Left ventricle myocardium inferior (tissue), 1 donor: Measurements from ENCODE around the gene LRP8. TPM values are rescaled to one million over a fixed set of nuclear protein-coding genes. Genes with fewer than 3 reads are reported as not detected.

Experiments
- DNase-seq: peaks from one replicate; pipeline ENCODE4 v3.0.0-alpha.2; 2020
- H3K27ac ChIP-seq: fragments of 200-600 bp; replicated peaks from 2 replicates; pipeline ENCODE4 v1.8.0; 2021
- H3K27me3 ChIP-seq: fragments of 200-600 bp; 2 replicates; pipeline ENCODE4 v1.8.0; 2021; ENCODE audit warnings: low read depth
- H3K36me3 ChIP-seq: fragments of 200-600 bp; 2 replicates; pipeline ENCODE4 v1.8.0; 2021
- H3K4me1 ChIP-seq: fragments of 200-600 bp; 2 replicates; pipeline ENCODE4 v1.8.0; 2021
- H3K4me3 ChIP-seq: fragments of 200-600 bp; 2 replicates; pipeline ENCODE4 v1.8.0; 2021; ENCODE audit warnings: mild to moderate bottlenecking, moderate library complexity
- H3K9me3 ChIP-seq: fragments of 200-600 bp; replicated peaks from 2 replicates; pipeline ENCODE4 v1.8.0; 2021
- intact Hi-C: fragments of 100-400 bp; cut with micrococcal nuclease; formaldehyde crosslinking; loops from one replicate; pipeline ENCODE4 v1.11.0; 2022
- total RNA-seq: library from RNA; stranded (reverse); fragmentation: NEBNext Ultra II Directional; extraction: Animal tissue kit (Norgen Biotek cat#: 25700); gene quantifications from one replicate; pipeline ENCODE4 v1.2.1, GENCODE V29; 2021
- TF ChIP-seq, protein P1 (sequence below): fragments of 200-600 bp; IDR thresholded peaks from 2 replicates; pipeline ENCODE4 v1.8.0; 2021; ENCODE audit warnings: antibody characterized with exemption, mild to moderate bottlenecking, borderline replicate concordance
- donor health status: DM: no; HTN: yes; CAD: no; lungs with severe emphysema.

The LRP8 gene
- total RNA-seq, 1 donor from 2014 or later, result 1.8 TPM

DNA sequence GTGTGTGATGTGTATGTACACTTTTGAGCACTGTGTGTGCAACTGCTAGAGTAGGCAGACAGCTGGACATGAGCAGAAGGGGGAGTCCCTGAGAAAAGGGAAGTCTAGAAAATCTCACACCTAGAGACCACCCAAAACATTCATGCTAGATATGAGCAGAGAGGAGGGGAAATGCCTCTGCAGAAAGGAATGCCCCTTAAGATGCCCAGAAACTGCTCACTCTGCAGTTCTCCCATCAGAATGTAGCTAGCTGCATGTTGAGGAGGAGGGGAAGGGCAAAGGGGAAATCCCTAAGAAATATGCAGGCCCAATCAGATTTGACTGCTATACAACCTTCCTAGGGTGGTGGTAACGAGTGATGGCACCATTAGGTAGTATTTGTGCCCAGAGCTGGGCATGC lies 57.8 kb downstream of the LRP8 start:
- Histone ChIP-seq H3K9me3 (no peaks in the 10 kb centered on the region), H3K4me3 (no peak overlapping the region), H3K36me3 (no peaks in the 10 kb centered on the region), H3K27ac (no peak overlapping the region), H3K27me3 (no peaks in the 10 kb centered on the region), H3K4me1 (no peaks in the 10 kb centered on the region)
- no peak for DNase-seq
- intact Hi-C loops, result no loop called here
- TF ChIP-seq, protein P1, sequence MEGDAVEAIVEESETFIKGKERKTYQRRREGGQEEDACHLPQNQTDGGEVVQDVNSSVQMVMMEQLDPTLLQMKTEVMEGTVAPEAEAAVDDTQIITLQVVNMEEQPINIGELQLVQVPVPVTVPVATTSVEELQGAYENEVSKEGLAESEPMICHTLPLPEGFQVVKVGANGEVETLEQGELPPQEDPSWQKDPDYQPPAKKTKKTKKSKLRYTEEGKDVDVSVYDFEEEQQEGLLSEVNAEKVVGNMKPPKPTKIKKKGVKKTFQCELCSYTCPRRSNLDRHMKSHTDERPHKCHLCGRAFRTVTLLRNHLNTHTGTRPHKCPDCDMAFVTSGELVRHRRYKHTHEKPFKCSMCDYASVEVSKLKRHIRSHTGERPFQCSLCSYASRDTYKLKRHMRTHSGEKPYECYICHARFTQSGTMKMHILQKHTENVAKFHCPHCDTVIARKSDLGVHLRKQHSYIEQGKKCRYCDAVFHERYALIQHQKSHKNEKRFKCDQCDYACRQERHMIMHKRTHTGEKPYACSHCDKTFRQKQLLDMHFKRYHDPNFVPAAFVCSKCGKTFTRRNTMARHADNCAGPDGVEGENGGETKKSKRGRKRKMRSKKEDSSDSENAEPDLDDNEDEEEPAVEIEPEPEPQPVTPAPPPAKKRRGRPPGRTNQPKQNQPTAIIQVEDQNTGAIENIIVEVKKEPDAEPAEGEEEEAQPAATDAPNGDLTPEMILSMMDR, result no peak

DNA sequence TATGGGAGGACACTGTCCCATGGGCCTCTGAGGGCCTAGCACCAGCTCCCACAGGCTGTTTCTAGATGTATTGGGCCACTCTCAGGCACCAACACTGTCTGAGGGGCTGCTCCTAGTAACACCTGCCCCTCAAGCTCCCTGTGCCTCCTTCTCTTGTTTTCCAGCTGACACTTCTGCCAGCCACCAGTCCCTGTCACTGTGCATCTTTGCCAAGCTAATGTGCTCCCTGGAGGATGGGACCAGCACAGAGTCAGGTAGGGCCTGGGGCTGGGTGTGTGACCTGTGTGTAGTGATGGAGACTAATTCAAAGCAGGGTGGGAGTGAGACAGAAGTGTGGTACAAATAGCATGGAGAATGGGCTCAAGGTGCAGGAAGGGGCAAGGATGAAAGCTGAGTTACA lies 60.1 kb downstream of the LRP8 start:
- no peaks in the 10 kb centered on the region for H3K4me1 ChIP-seq
- H3K9me3 ChIP-seq, result no peaks in the 10 kb centered on the region
- TF ChIP-seq, protein P1, result no peak
- H3K36me3 ChIP-seq, result no peaks in the 10 kb centered on the region
- H3K27ac ChIP-seq, result no peak overlapping the region
- no peak for DNase-seq
- H3K27me3 ChIP-seq, result no peaks in the 10 kb centered on the region
- no peak overlapping the region for H3K4me3 ChIP-seq
- intact Hi-C loops, result no loop called here

DNA sequence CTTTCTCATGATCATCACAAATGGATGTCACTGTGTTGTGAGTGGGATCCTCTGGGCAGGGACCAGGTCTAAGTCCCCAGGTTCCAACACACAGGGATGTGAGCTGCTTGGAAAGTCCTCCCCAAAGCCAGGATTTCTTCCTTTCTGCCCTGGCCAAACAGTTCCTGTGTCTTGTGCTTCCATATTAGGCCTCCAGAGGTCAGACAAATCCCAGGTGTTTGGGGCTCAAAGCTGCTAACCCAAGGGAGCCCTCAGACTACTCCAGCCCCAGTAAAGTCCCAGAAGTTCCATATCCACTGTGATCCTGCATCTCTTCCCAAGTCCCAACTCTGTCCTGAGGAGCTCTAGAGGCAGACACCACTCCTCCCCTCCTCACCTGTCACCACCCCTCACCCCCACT lies 61.8 kb downstream of the LRP8 start:
- H3K4me3 ChIP-seq, result no peak overlapping the region
- H3K9me3 ChIP-seq, result no peaks in the 10 kb centered on the region
- no peak for DNase-seq
- H3K4me1 ChIP-seq, result no peaks in the 10 kb centered on the region
- intact Hi-C loops, result no loop called here
- no peaks in the 10 kb centered on the region for H3K27me3 ChIP-seq
- TF ChIP-seq, protein P1, result peak; percentile 18
- no peaks in the 10 kb centered on the region for H3K36me3 ChIP-seq
- no peak overlapping the region for H3K27ac ChIP-seq

DNA sequence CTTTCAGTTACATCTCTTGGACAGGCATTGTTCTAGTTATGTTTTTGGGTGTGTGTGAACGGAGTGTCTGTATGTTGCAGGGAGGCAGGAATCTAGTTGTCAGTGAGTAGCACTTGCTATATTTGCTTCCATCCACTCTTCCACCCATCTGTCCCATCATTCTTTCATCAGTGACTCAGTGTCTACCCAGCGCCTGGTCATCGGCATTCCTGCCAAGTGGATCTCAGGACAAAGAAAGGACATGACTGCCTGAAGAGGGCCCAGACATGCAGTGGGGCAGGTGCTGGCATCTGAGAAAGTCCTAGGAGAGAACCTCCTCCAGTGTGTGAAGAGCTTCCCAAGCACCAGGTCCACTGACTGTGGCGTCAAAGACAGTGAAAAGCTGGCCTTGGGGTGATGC lies 62.3 kb downstream of the LRP8 start:
- Histone ChIP-seq H3K9me3 (no peaks in the 10 kb centered on the region), H3K36me3 (no peaks in the 10 kb centered on the region), H3K4me1 (no peaks in the 10 kb centered on the region), H3K27ac (no peak overlapping the region), H3K27me3 (no peaks in the 10 kb centered on the region), H3K4me3 (no peak overlapping the region)
- no peak for DNase-seq
- TF ChIP-seq, protein P1, result no peak
- intact Hi-C loops, result no loop called here

DNA sequence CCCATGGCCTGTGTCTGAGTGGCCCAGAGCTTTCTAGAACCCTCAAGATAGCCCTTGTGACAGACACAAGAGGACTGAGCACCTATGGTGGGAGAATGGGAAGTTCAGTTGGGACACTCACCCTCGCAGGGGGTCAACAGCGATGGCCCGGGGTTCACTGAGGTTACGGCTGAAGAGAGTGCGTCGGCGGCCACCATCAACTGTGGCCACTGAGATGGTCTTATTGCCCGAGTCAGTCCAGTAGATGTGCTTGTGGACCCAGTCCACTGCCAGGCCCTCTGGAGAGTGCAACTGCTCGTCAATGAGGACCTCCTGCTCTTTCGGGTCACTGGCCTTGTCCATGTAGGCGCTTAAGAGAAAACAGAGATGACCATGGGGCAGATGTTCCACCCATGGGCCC lies 63.8 kb downstream of the LRP8 start:
- DNase-seq, result no peak
- Histone ChIP-seq H3K4me1 (no peaks in the 10 kb centered on the region), H3K9me3 (no peaks in the 10 kb centered on the region), H3K27me3 (no peaks in the 10 kb centered on the region), H3K4me3 (no peak overlapping the region), H3K36me3 (no peaks in the 10 kb centered on the region), H3K27ac (no peak overlapping the region)
- intact Hi-C loops, result no loop called here
- TF ChIP-seq, protein P1, result no peak

DNA sequence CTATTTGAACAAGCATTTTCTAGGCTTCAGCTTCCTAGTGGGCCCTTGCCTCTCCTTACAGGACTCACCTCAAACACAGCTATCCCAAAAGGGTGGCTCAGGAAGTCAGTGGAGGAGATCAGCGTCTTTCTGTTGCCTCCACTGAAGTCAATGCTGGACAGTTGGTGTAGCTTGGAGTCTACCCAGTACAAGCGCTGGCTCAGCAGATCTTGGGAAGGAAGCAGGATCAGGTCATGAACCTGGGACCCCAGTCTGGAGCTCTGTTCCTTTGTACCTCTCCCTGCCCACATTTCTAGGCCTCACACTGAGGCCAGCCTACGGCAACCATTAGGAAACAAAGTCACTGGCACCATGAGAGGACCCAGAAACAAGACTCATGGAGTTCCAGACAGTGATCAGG lies 65.9 kb downstream of the LRP8 start:
- TF ChIP-seq, protein P1, result no peak
- no peaks in the 10 kb centered on the region for H3K4me1 ChIP-seq
- H3K27me3 ChIP-seq, result no peaks in the 10 kb centered on the region
- no peak overlapping the region for H3K27ac ChIP-seq
- H3K4me3 ChIP-seq, result no peak overlapping the region
- no peaks in the 10 kb centered on the region for H3K9me3 ChIP-seq
- no peak for DNase-seq
- H3K36me3 ChIP-seq, result no peaks in the 10 kb centered on the region
- intact Hi-C loops, result no loop called here
